B cell (primary cell): ENCODE data around the gene CAMK2N1. TPM values are rescaled to one million over a fixed set of nuclear protein-coding genes. Genes with fewer than 3 reads are reported as not detected.

ENCODE experiments used
- ATAC-seq: fragments of 200-7000 bp; cut with Tn5 transposase; one replicate; pipeline ENCODE4 v1.10.0; 2021; ENCODE audit warnings: low read depth, mild to moderate bottlenecking, moderate number of reproducible peaks, moderate library complexity
- CTCF ChIA-PET: fragments of 350-600 bp; sonication (Branson Sonifier 250); formaldehyde crosslinking; loops from one replicate; lab custom pipeline; 2021; ENCODE audit warnings: antibody characterized with exemption, inconsistent platforms; lab: Charles Lee
- POLR2A ChIA-PET: fragments of 350-600 bp; sonication (Branson Sonifier 250); formaldehyde crosslinking; loops from one replicate; lab custom pipeline; 2021; ENCODE audit warnings: antibody characterized with exemption; lab: Charles Lee
- DNase-seq: peaks from one replicate; pipeline ENCODE4 v3.0.0; 2013
- H2AFZ ChIP-seq: 2 replicates; pipeline ENCODE4 v1.6.1; 2012; ENCODE audit warnings: mild to moderate bottlenecking, low read depth, low read length; ENCODE audit not compliant: insufficient read depth, poor library complexity, severe bottlenecking
- H3K27ac ChIP-seq, 2 donors: 1 replicate in 1 of 2; 2 replicates in 1 of 2; pipeline ENCODE4 v1.5.1; 2012 to 2013; ENCODE audit warnings: low read length in 2 of 2, mild to moderate bottlenecking in 2 of 2, moderate library complexity in 1 of 2
- H3K27me3 ChIP-seq, 4 experiments: fragments of 200-600 bp in 1 of 4; sonication (generic) in 1 of 4; replicated peaks in 1 of 4; 1 replicate in 2 of 4; 2 replicates in 2 of 4; pipeline versions ENCODE4 v1.6.1 to v1.7.0; 2013 to 2016; ENCODE audit warnings: low read length in 3 of 4, mild to moderate bottlenecking in 2 of 4, mixed read lengths in 1 of 4, moderate library complexity in 1 of 4; ENCODE audit not compliant: insufficient read depth in 4 of 4, control insufficient read depth in 3 of 4; ENCODE audit errors: control extremely low read depth in 1 of 4
- H3K36me3 ChIP-seq, 2 experiments: replicated peaks in 1 of 2; 1 replicate in 1 of 2; 2 replicates in 1 of 2; pipeline versions ENCODE4 v1.6.1 to v1.7.1; 2013; ENCODE audit warnings: low read length in 1 of 2; ENCODE audit not compliant: insufficient read depth in 2 of 2, control insufficient read depth in 1 of 2; ENCODE audit errors: control extremely low read depth in 1 of 2, extremely low read depth in 1 of 2
- H3K4me1 ChIP-seq, 2 donors: fragments of 200-600 bp in 1 of 2; sonication (generic) in 1 of 2; 1 replicate in 1 of 2; 2 replicates in 1 of 2; pipeline versions ENCODE4 v1.5.1 to v1.6.1; 2013 to 2017; ENCODE audit warnings: low read length in 2 of 2; ENCODE audit not compliant: control insufficient read depth in 2 of 2, insufficient read depth in 2 of 2
- H3K4me2 ChIP-seq: replicated peaks from 2 replicates; pipeline ENCODE3; 2012; ENCODE audit warnings: mild to moderate bottlenecking, low read depth, low read length; ENCODE audit not compliant: poor library complexity, severe bottlenecking
- H3K4me3 ChIP-seq, 5 experiments: fragments of 200-600 bp in 1 of 5; sonication (generic) in 1 of 5; 1 replicate in 3 of 5; 2 replicates in 2 of 5; pipeline versions ENCODE4 v1.5.1 to v1.7.0; 2011 to 2016; ENCODE audit warnings: low read length in 4 of 5, mild to moderate bottlenecking in 4 of 5, low read depth in 2 of 5, control low read depth in 1 of 5, moderate library complexity in 1 of 5; ENCODE audit not compliant: insufficient read depth in 1 of 5; ENCODE audit errors: control extremely low read depth in 1 of 5, extremely low read depth in 1 of 5
- H3K79me2 ChIP-seq: fragments of 200-600 bp; sonication (generic); one replicate; pipeline ENCODE4 v1.6.0; 2016; ENCODE audit warnings: low read length; ENCODE audit not compliant: control insufficient read depth, insufficient read depth
- H3K9ac ChIP-seq: fragments of 200-600 bp; sonication (generic); 2 replicates; pipeline ENCODE4 v1.6.1; 2017; ENCODE audit warnings: mild to moderate bottlenecking, low read length, moderate library complexity
- H3K9me3 ChIP-seq, 3 donors: one replicate each; pipeline versions ENCODE4 v1.6.1 to v1.7.1; 2013; ENCODE audit warnings: low read length in 2 of 3; ENCODE audit not compliant: control insufficient read depth in 2 of 3, insufficient read depth in 1 of 3; ENCODE audit errors: control extremely low read depth in 1 of 3
- H4K20me1 ChIP-seq: 2 replicates; pipeline ENCODE4 v1.6.0; 2012; ENCODE audit warnings: mild to moderate bottlenecking, low read length; ENCODE audit not compliant: insufficient read depth, control insufficient read depth, poor library complexity, severe bottlenecking
- H3K27ac Mint-ChIP-seq: one replicate; pipeline ENCODE4 v1.8.0; 2021; ENCODE audit warnings: mixed read lengths
- H3K27me3 Mint-ChIP-seq: one replicate; pipeline ENCODE4 v1.8.0; 2021; ENCODE audit warnings: mixed read lengths
- H3K4me1 Mint-ChIP-seq: one replicate; pipeline ENCODE4 v1.8.0; 2021; ENCODE audit warnings: mixed read lengths
- H3K4me3 Mint-ChIP-seq: one replicate; pipeline ENCODE4 v1.8.0; 2021; ENCODE audit warnings: mixed read lengths
- H3K9me3 Mint-ChIP-seq: one replicate; pipeline ENCODE4 v1.8.0; 2022; ENCODE audit warnings: mixed read lengths; ENCODE audit not compliant: insufficient read depth
- CTCF ChIP-seq: fragments of 200-600 bp; IDR thresholded peaks from one replicate; pipeline ENCODE4 v1.8.0; 2022; ENCODE audit warnings: antibody characterized with exemption, mild to moderate bottlenecking
- EZH2 ChIP-seq: IDR thresholded peaks from 2 replicates; pipeline ENCODE4 v1.6.1; 2012; ENCODE audit warnings: borderline replicate concordance, low read depth, mild to moderate bottlenecking, moderate library complexity, low read length; ENCODE audit not compliant: insufficient read depth, poor library complexity, severe bottlenecking
- WGBS: methylation state at CpG from one replicate; pipeline ENCODE4 v1.1.5; 2013; ENCODE audit warnings: missing lambda C conversion rate; ENCODE audit not compliant: insufficient coverage; 5-methylcytosine and 5-hydroxymethylcytosine counted together
- intact Hi-C: fragments of 100-400 bp; cut with micrococcal nuclease; formaldehyde crosslinking; loops from one replicate; pipeline ENCODE4 v1.10.0; 2022
- polyA plus RNA-seq: library from polyadenylated mRNA; depleted of rRNA; stranded (reverse); fragments of >200 nt; gene quantifications from 2 replicates; pipeline ENCODE4 v1.2.3, GENCODE V29; 2012
- total RNA-seq, 2 donors: library from RNA; stranded (reverse); fragments of 120-200 nt in 1 of 2; gene quantifications; 1 replicate in 1 of 2; 2 replicates in 1 of 2; pipeline versions ENCODE4 v1.2.3 to v1.2.4, GENCODE V29; 2013 to 2022

The CAMK2N1 gene
- total and polyA plus RNA-seq, 2 donors (not counting 1 experiment from before 2014, with no cell fraction given), result 0.49 to 6.0 TPM

GRCh38 chr1:20530306-20530705 lies 44.3 kb upstream of the CAMK2N1 start:
- Histone ChIP-seq H2AFZ (no peak overlapping the region), H3K79me2 (no peaks in the 10 kb centered on the region), H3K27ac (no peak overlapping the region), H3K4me2 (no peak overlapping the region), H3K4me1 (no peaks in the 10 kb centered on the region), H4K20me1 (no peaks in the 10 kb centered on the region), H3K27me3 (peaks cover 0 to 36% (median 12%) of the 10 kb centered on the region in 4 experiments), H3K9ac (no peak overlapping the region), H3K4me3 (no peak overlapping the region), H3K9me3 (no peaks in the 10 kb centered on the region), H3K36me3 (no peaks in the 10 kb centered on the region)
- Mint-ChIP-seq H3K4me3 (no peak overlapping the region), H3K27ac (no peak overlapping the region), H3K4me1 (no peaks in the 10 kb centered on the region), H3K27me3 (peaks cover 71% of the 10 kb centered on the region), H3K9me3 (no peaks in the 10 kb centered on the region)
- ChIA-PET CTCF (no interaction called here), POLR2A (no interaction called here)
- ATAC-seq (no peak), DNase-seq (no peak)
- WGBS, result 14% methylated on average over 2 of the region's 8 CpGs
- no peak for TF ChIP-seq CTCF
- no peak for TF ChIP-seq EZH2
- intact Hi-C loops, result no loop called here

- intact Hi-C loops, result loop anchor here (10.0 kb wide), 1 partner anchor 667 kb away; no protein-coding TSS in a partner anchor
- CTCF ChIA-PET, result no interaction called here
- H4K20me1 ChIP-seq, result no peaks in the 10 kb centered on the region
- Mint-ChIP-seq H3K4me3 (no peak overlapping the region), H3K9me3 (no peaks in the 10 kb centered on the region), H3K4me1 (no peaks in the 10 kb centered on the region), H3K27ac (no peak overlapping the region), H3K27me3 (peaks cover 65% of the 10 kb centered on the region)
- no peak overlapping the region for H3K27ac ChIP-seq
- no peak overlapping the region for H3K4me3 ChIP-seq
- 78% methylated on average over 7 of the region's 7 CpGs for WGBS
- H3K4me2 ChIP-seq, result no peak overlapping the region
- H3K9ac ChIP-seq, result no peak overlapping the region
- H3K27me3 ChIP-seq, result peaks cover 0 to 31% (median 10%) of the 10 kb centered on the region in 4 experiments
- no peaks in the 10 kb centered on the region for H3K4me1 ChIP-seq
- TF ChIP-seq EZH2 (no peak), CTCF (no peak)
- POLR2A ChIA-PET, result no interaction called here
- ATAC-seq, result no peak
- H3K79me2 ChIP-seq, result no peaks in the 10 kb centered on the region
- no peak overlapping the region for H2AFZ ChIP-seq
- H3K9me3 ChIP-seq, result no peaks in the 10 kb centered on the region
- H3K36me3 ChIP-seq, result no peaks in the 10 kb centered on the region
- no peak for DNase-seq
Observed at GRCh38 chr1:20528221-20528620, 42.2 kb upstream of the CAMK2N1 start.
